Esophagus muscularis mucosa (tissue), 3 donors: ENCODE data around the gene FTCDNL1.

Experiments used
- POLR2A ChIP-seq: fragments of 450-650 bp; IDR thresholded peaks from one replicate; pipeline ENCODE4 v1.6.1; 2017; ENCODE audit warnings: antibody characterized with exemption, moderate library complexity, mild to moderate bottlenecking, low read depth
- TF ChIP-seq, protein P1 (sequence below), 3 experiments: fragments of 200-600 bp in 2 of 3; fragments of 450-650 bp in 1 of 3; sonication (generic) in 2 of 3; IDR thresholded peaks; one replicate each; pipeline ENCODE4 v1.5.1; 2017 to 2019; ENCODE audit warnings: antibody characterized with exemption in 3 of 3, mild to moderate bottlenecking in 2 of 3, moderate library complexity in 1 of 3

DNA sequence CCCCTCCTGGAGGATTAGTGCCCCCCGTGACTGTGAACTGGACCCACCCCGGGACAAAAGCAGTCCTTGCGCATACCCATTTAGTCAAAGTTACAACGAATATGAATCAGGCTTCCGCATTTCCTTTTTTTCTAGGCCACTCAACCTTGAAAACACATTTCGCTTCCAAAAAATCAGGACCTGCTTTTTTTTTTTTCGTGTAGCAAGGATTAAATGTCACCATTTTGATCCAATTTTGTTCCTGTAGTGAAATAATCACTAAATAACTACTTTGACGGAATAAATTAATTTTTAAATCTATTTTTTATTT lies 464 bp upstream of the FTCDNL1 start:
- TF ChIP-seq POLR2A = no peak
- TF ChIP-seq, protein P1, sequence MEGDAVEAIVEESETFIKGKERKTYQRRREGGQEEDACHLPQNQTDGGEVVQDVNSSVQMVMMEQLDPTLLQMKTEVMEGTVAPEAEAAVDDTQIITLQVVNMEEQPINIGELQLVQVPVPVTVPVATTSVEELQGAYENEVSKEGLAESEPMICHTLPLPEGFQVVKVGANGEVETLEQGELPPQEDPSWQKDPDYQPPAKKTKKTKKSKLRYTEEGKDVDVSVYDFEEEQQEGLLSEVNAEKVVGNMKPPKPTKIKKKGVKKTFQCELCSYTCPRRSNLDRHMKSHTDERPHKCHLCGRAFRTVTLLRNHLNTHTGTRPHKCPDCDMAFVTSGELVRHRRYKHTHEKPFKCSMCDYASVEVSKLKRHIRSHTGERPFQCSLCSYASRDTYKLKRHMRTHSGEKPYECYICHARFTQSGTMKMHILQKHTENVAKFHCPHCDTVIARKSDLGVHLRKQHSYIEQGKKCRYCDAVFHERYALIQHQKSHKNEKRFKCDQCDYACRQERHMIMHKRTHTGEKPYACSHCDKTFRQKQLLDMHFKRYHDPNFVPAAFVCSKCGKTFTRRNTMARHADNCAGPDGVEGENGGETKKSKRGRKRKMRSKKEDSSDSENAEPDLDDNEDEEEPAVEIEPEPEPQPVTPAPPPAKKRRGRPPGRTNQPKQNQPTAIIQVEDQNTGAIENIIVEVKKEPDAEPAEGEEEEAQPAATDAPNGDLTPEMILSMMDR (IDR thresholded peaks at IDR 0.05) = no peak
